ENCODE measurements around the gene GDA.

GRCh38 chr9:72128526-72128925, 20.7 kb upstream of the GDA start:
- TF ChIP-seq POLR2AphosphoS5 (IDR thresholded peaks at IDR 0.05) (no peak), EP300 (IDR thresholded peaks at IDR 0.05) (no peak), POLR2A (IDR thresholded peaks at IDR 0.05) (no peak)

Data from upper lobe of left lung (tissue), 4 donors.